Mesenchymal stem cell (in vitro differentiated cells and primary cell): ENCODE measurements around the gene DGKE.

ENCODE experiments used
- DNase-seq: peaks from one replicate; pipeline ENCODE4 v3.0.0-alpha.2; 2013
- H2AFZ ChIP-seq: one replicate; pipeline ENCODE4 v1.6.1; 2013; ENCODE audit warnings: low read depth, mild to moderate bottlenecking, control low read depth, inconsistent platforms, low read length, moderate library complexity
- H2AK5ac ChIP-seq: 2 replicates; pipeline ENCODE4 v1.6.1; 2013; ENCODE audit warnings: low read length, moderate library complexity, mild to moderate bottlenecking, inconsistent platforms; ENCODE audit not compliant: severe bottlenecking
- H2BK120ac ChIP-seq: one replicate; pipeline ENCODE4 v1.6.1; 2013; ENCODE audit warnings: low read depth, mild to moderate bottlenecking, inconsistent platforms, low read length, moderate library complexity
- H2BK12ac ChIP-seq, 2 experiments: one replicate each; pipeline ENCODE4 v1.6.1; 2013; ENCODE audit warnings: inconsistent platforms in 2 of 2, low read length in 2 of 2, mild to moderate bottlenecking in 2 of 2, moderate library complexity in 2 of 2, control low read depth in 1 of 2
- H2BK15ac ChIP-seq: one replicate; pipeline ENCODE4 v1.6.1; 2013; ENCODE audit warnings: mild to moderate bottlenecking, low read depth, inconsistent platforms; ENCODE audit not compliant: poor library complexity, severe bottlenecking
- H2BK5ac ChIP-seq: 2 replicates; pipeline ENCODE4 v1.6.1; 2013; ENCODE audit warnings: low read depth, mild to moderate bottlenecking, low read length, control low read depth, inconsistent platforms; ENCODE audit not compliant: poor library complexity, severe bottlenecking
- H3K14ac ChIP-seq, 2 experiments: one replicate each; pipeline ENCODE4 v1.6.1; 2013; ENCODE audit warnings: inconsistent platforms in 2 of 2, low read length in 2 of 2, control low read depth in 1 of 2, mild to moderate bottlenecking in 1 of 2, moderate library complexity in 1 of 2
- H3K18ac ChIP-seq, 2 experiments: one replicate each; pipeline ENCODE4 v1.6.1; 2013; ENCODE audit warnings: inconsistent platforms in 2 of 2, low read length in 2 of 2, control low read depth in 1 of 2, low read depth in 1 of 2, mild to moderate bottlenecking in 1 of 2
- H3K23ac ChIP-seq, 2 experiments: one replicate each; pipeline ENCODE4 v1.6.1; 2013; ENCODE audit warnings: inconsistent platforms in 2 of 2, low read length in 2 of 2, mild to moderate bottlenecking in 2 of 2, moderate library complexity in 2 of 2, control low read depth in 1 of 2
- H3K27ac ChIP-seq: 2 replicates; pipeline ENCODE4 v1.5.1; 2013; ENCODE audit warnings: mild to moderate bottlenecking, moderate library complexity, low read length, control low read depth, inconsistent platforms; ENCODE audit not compliant: poor library complexity, severe bottlenecking
- H3K27me3 ChIP-seq, 2 experiments: 2 replicates each; pipeline versions ENCODE4 v1.6.1 to v1.7.0; 2013; ENCODE audit warnings: low read length in 2 of 2, mild to moderate bottlenecking in 2 of 2, moderate library complexity in 2 of 2, control low read depth in 1 of 2, inconsistent platforms in 1 of 2; ENCODE audit not compliant: control insufficient read depth in 1 of 2, insufficient read depth in 1 of 2
- H3K36me3 ChIP-seq, 2 experiments: 2 replicates each; pipeline versions ENCODE4 v1.6.1 to v1.7.0; 2013; ENCODE audit warnings: low read length in 2 of 2, control low read depth in 1 of 2, inconsistent platforms in 1 of 2, low read depth in 1 of 2, mild to moderate bottlenecking in 1 of 2; ENCODE audit not compliant: insufficient read depth in 2 of 2, control insufficient read depth in 1 of 2
- H3K4ac ChIP-seq, 2 experiments: one replicate each; pipeline ENCODE4 v1.6.1; 2013; ENCODE audit warnings: inconsistent platforms in 2 of 2, low read length in 2 of 2, mild to moderate bottlenecking in 2 of 2, moderate library complexity in 2 of 2, control low read depth in 1 of 2, low read depth in 1 of 2
- H3K4me1 ChIP-seq: 2 replicates; pipeline ENCODE4 v1.6.1; 2013; ENCODE audit warnings: low read depth, low read length, control low read depth; ENCODE audit not compliant: control insufficient read depth, insufficient read depth
- H3K4me2 ChIP-seq: 2 replicates; pipeline ENCODE4 v1.6.1; 2013; ENCODE audit warnings: low read length, mild to moderate bottlenecking, inconsistent platforms; ENCODE audit not compliant: poor library complexity, severe bottlenecking
- H3K4me3 ChIP-seq, 2 experiments: 2 replicates each; pipeline versions ENCODE4 v1.5.1 to v1.7.0; 2013; ENCODE audit warnings: low read length in 2 of 2, mild to moderate bottlenecking in 2 of 2, control low read depth in 1 of 2, low read depth in 1 of 2; ENCODE audit not compliant: insufficient read depth in 1 of 2
- H3K79me1 ChIP-seq: replicated peaks from 2 replicates; pipeline ENCODE4 v1.6.1; 2013; ENCODE audit warnings: mild to moderate bottlenecking, control low read depth, low read length, inconsistent platforms; ENCODE audit not compliant: poor library complexity, severe bottlenecking
- H3K9ac ChIP-seq: 2 replicates; pipeline ENCODE4 v1.7.0; 2013; ENCODE audit warnings: mild to moderate bottlenecking, low read length, moderate library complexity
- H3K9me3 ChIP-seq: 2 replicates; pipeline ENCODE4 v1.7.0; 2013; ENCODE audit warnings: mild to moderate bottlenecking, low read length; ENCODE audit not compliant: control insufficient read depth
- H4K8ac ChIP-seq: one replicate; pipeline ENCODE4 v1.6.1; 2013; ENCODE audit warnings: inconsistent platforms, mild to moderate bottlenecking, low read length, moderate library complexity
- H4K91ac ChIP-seq: one replicate; pipeline ENCODE4 v1.6.1; 2013; ENCODE audit warnings: mild to moderate bottlenecking, low read length, inconsistent platforms
- WGBS: methylation state at CpG from one replicate; pipeline ENCODE4 v1.1.7; 2013; ENCODE audit warnings: mixed read lengths; 5-methylcytosine and 5-hydroxymethylcytosine counted together

Gene DGKE

GRCh38 chr17:56851008-56851407 lies 17.1 kb downstream of the DGKE start:
- no peak overlapping the region for H3K9ac ChIP-seq
- H3K4me1 ChIP-seq, result no peaks in the 10 kb centered on the region
- no peak overlapping the region for H2BK5ac ChIP-seq
- H3K36me3 ChIP-seq, result peaks cover 8 to 38% of the 10 kb centered on the region in 2 experiments
- H3K4me3 ChIP-seq, result no peak overlapping the region
- no peak overlapping the region for H4K91ac ChIP-seq
- no peak overlapping the region for H2AFZ ChIP-seq
- no peak overlapping the region for H2BK15ac ChIP-seq
- no peaks in the 10 kb centered on the region for H3K9me3 ChIP-seq
- H3K4ac ChIP-seq, result no peak overlapping the region
- H3K23ac ChIP-seq, result no peak overlapping the region
- no peak overlapping the region for H3K18ac ChIP-seq
- H3K4me2 ChIP-seq, result no peak overlapping the region
- H2BK120ac ChIP-seq, result no peak overlapping the region
- H3K79me1 ChIP-seq, result no peaks in the 10 kb centered on the region
- no peak overlapping the region for H2AK5ac ChIP-seq
- no peak overlapping the region for H3K27ac ChIP-seq
- no peak overlapping the region for H4K8ac ChIP-seq
- DNase-seq, result no peak
- WGBS, result 100% methylated on average over 2 of the region's 3 CpGs
- no peak overlapping the region for H2BK12ac ChIP-seq
- H3K27me3 ChIP-seq, result no peaks in the 10 kb centered on the region
- no peak overlapping the region for H3K14ac ChIP-seq

- Histone ChIP-seq H2BK12ac (no peak overlapping the region), H4K8ac (no peak overlapping the region), H2BK15ac (no peak overlapping the region), H3K4me1 (no peaks in the 10 kb centered on the region), H2AFZ (no peak overlapping the region), H3K9me3 (no peaks in the 10 kb centered on the region), H3K9ac (no peak overlapping the region), H4K91ac (no peak overlapping the region), H3K36me3 (peaks cover 3 to 32% of the 10 kb centered on the region in 2 experiments), H3K18ac (no peak overlapping the region), H2AK5ac (no peak overlapping the region), H3K27me3 (no peaks in the 10 kb centered on the region), H3K4ac (no peak overlapping the region), H3K27ac (no peak overlapping the region), H2BK5ac (no peak overlapping the region), H3K79me1 (peaks cover 2% of the 10 kb centered on the region), H2BK120ac (no peak overlapping the region), H3K4me3 (no peak overlapping the region), H3K4me2 (no peak overlapping the region), H3K14ac (no peak overlapping the region), H3K23ac (no peak overlapping the region)
- 96% methylated on average over 3 of the region's 3 CpGs for WGBS
- DNase-seq, result no peak
Observed at GRCh38 chr17:56861899-56862298, 27.9 kb downstream of the DGKE start.

GRCh38 chr17:56863974-56864373 lies 30.0 kb downstream of the DGKE start:
- Histone ChIP-seq H3K9ac (no peak overlapping the region), H2AFZ (no peak overlapping the region), H3K4ac (no peak overlapping the region), H2BK120ac (no peak overlapping the region), H2AK5ac (no peak overlapping the region), H3K4me3 (no peak overlapping the region), H3K9me3 (no peaks in the 10 kb centered on the region), H3K27ac (no peak overlapping the region), H3K14ac (no peak overlapping the region), H4K8ac (no peak overlapping the region), H3K18ac (no peak overlapping the region), H3K23ac (no peak overlapping the region), H3K4me2 (no peak overlapping the region), H2BK5ac (no peak overlapping the region), H3K36me3 (peaks cover 3 to 25% of the 10 kb centered on the region in 2 experiments), H4K91ac (no peak overlapping the region), H3K4me1 (no peaks in the 10 kb centered on the region), H3K79me1 (peaks cover 2% of the 10 kb centered on the region), H2BK12ac (no peak overlapping the region), H3K27me3 (no peaks in the 10 kb centered on the region), H2BK15ac (no peak overlapping the region)
- WGBS, result 92% methylated on average over 3 of the region's 3 CpGs
- DNase-seq, result no peak

GRCh38 chr17:56866076-56866475 lies 32.1 kb downstream of the DGKE start:
- Histone ChIP-seq H3K27ac (no peak overlapping the region), H3K4me1 (no peaks in the 10 kb centered on the region), H2BK5ac (no peak overlapping the region), H2AFZ (no peak overlapping the region), H2BK15ac (no peak overlapping the region), H3K18ac (no peak overlapping the region), H3K4me3 (no peak overlapping the region), H2BK120ac (no peak overlapping the region), H3K9me3 (no peaks in the 10 kb centered on the region), H2AK5ac (no peak overlapping the region), H3K23ac (no peak overlapping the region), H3K4me2 (no peak overlapping the region), H3K9ac (no peak overlapping the region), H3K27me3 (no peaks in the 10 kb centered on the region), H4K8ac (no peak overlapping the region), H3K4ac (no peak overlapping the region), H2BK12ac (no peak overlapping the region), H3K79me1 (peaks cover 2% of the 10 kb centered on the region), H4K91ac (no peak overlapping the region), H3K14ac (no peak overlapping the region), H3K36me3 (peaks cover 0 to 25% of the 10 kb centered on the region in 2 experiments)
- DNase-seq, result no peak
- 98% methylated on average over 4 of the region's 5 CpGs for WGBS
